Measurements from ENCODE around the gene PLPP6.

DNA sequence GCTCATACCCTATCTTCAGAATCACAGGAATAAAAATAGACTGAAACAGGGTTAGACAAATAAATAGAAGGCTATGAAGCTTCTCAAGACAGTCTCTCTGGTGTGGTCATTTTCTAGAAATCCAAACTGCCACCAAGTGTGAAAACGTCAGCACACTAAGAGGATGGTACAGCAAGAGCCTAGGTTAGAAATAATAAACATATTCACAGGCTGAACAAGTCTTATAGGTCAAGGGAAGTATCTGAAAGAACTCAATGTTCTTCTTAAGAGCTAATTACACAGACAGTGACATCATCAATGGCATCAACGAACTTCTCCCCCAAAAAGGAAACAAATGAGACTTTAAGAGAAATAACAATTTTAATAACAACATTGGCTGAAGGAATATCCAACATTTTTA lies 22.7 kb upstream of the PLPP6 start:
- TF ChIP-seq, protein P1, sequence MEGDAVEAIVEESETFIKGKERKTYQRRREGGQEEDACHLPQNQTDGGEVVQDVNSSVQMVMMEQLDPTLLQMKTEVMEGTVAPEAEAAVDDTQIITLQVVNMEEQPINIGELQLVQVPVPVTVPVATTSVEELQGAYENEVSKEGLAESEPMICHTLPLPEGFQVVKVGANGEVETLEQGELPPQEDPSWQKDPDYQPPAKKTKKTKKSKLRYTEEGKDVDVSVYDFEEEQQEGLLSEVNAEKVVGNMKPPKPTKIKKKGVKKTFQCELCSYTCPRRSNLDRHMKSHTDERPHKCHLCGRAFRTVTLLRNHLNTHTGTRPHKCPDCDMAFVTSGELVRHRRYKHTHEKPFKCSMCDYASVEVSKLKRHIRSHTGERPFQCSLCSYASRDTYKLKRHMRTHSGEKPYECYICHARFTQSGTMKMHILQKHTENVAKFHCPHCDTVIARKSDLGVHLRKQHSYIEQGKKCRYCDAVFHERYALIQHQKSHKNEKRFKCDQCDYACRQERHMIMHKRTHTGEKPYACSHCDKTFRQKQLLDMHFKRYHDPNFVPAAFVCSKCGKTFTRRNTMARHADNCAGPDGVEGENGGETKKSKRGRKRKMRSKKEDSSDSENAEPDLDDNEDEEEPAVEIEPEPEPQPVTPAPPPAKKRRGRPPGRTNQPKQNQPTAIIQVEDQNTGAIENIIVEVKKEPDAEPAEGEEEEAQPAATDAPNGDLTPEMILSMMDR (conservative IDR thresholded peaks at IDR 0.05 in 1 of 2, IDR thresholded peaks at IDR 0.05 in 1 of 2; ENCODE audit: low read depth in 1 of 2, low read length in 2 of 2), result no peak
- no peak for TF ChIP-seq EZH2 (IDR thresholded peaks at IDR 0.05; ENCODE audit: low read length, missing control alignments)

All from fibroblast of lung (primary cell).